Hepatic stellate cell (primary cell): Measurements from ENCODE around the gene CBR3.
"Not testable (repeated sequence)": the region's sequence is repeated elsewhere in the genome, so short reads cannot be mapped to it uniquely, and the experiment has no call there.

ENCODE experiments used
- DNase-seq: peaks from one replicate; pipeline ENCODE4 v3.0.0; 2011; ENCODE audit warnings: low spot score

Gene CBR3

DNA sequence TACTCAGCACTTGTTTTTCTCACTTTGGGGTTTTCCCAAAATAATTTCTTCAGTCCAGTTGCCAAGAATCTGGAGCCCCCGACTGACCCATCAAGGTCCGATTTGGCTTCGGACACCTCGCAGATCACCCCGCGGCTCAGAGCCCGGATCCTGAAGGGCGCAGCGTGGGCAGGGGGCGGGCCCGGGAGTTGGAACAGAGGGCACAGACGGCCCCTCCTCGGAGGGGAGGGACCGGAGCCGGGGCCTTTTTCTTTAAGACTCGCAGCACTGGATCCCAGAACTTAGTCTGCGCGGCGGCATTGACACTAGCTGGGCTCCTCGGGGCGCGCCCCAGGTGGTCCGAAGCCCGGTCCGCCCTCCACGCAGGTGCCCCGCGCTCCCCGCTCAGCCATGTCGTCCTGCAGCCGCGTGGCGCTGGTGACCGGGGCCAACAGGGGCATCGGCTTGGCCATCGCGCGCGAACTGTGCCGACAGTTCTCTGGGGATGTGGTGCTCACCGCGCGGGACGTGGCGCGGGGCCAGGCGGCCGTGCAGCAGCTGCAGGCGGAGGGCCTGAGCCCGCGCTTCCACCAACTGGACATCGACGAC lies at the start of gene CBR3:
CBR3 (plus strand) TSS at position 277 of the 588 bp plus-strand sequence; CDS start at position 391, 114 bp downstream.
- DNase-seq: peak; percentile 69

DNA sequence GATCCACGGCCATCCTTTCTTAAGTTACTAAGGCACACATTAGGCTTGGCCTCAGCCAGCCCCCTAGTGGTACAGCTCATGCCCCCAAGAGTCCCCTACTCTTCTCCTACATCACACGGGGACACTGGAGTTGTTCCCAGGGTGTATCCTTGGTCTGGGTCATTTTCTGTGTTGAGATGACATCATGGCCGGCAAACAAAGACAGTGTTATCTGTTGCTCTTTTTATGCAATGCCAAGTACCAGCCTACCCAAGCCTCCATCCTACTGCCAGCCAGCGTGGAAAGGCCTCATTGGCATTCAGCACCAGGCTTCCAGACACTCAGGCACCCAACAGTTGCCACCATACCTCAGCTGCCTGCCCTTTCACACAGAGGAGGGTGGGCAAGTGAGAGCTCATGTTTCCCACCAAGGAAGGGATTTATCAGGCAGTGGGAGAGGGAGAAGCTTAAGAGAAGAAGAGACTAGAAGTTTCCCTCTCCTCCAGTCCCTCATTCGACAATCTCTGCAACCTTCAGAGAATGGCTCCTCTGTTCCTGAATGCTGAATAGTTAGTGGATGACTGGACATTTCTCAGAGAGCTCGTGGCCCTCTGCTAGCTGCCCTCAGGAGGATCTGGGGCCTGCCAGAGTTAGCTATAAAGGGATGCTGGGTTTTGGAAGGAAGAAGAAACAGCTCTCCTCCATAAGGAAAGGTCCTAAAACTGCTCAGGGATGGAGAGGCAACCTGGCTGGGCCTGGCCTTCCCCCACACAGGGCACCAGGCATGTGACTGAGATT lies 47.3 kb upstream of the CBR3 start:
- no peak for DNase-seq

DNA sequence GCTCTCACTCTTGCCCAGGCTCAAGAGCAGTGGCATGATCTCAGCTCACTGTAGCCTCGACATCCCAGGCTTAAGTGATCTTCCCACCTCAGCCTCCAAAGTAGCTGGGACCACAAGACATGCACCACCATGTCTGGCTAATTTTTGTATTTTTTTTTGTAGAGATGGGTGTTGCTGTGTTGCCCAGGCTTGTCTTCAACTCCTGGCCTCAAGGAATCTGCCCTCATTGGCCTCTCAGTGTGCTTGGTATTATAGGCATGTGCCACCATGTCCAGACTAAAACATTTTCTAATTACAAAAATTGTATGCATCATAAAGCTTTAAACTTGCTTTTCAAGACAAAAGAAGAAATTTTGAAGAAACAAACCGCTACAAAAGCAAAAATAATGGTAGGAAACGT lies 44.9 kb upstream of the CBR3 start:
- no peak for DNase-seq

DNA sequence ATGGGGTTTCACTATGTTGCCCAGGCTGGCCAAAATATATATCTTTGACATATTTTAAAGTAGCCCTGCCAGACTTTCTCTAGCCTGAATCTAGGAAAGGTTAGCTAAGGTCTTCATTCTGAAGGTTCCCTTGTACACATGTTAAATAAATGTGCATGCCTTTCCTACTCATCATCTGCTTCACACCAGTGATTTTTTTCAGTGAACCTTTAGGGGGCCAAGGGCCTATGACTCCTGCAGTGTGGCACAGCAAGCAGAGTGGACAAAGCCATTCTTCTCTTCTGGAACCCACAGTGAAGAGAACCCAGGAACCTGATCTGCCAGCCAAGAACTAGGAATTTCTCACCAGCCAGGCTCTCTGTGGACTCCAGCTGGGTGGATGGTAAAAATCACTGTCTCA lies 42.2 kb upstream of the CBR3 start:
- no peak for DNase-seq

DNA sequence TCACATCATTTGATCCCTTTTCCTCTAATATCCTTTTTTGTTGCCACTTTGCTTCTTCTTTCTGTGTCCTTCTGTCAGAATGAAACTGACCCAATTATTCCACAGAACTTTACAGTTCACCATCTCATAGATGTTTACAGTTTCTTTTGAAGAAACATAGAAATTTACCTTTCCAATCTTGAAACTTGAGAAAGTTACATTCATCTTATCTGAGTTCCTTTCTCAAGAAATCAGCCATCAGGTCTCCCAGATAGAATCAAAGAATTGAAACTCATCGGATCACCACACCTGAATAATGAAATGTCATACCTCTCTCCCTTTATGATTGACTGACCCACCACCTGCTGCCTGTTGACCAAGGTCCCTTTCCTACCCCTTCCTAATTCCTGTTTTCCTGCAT lies 41.4 kb upstream of the CBR3 start:
- no peak for DNase-seq

DNA sequence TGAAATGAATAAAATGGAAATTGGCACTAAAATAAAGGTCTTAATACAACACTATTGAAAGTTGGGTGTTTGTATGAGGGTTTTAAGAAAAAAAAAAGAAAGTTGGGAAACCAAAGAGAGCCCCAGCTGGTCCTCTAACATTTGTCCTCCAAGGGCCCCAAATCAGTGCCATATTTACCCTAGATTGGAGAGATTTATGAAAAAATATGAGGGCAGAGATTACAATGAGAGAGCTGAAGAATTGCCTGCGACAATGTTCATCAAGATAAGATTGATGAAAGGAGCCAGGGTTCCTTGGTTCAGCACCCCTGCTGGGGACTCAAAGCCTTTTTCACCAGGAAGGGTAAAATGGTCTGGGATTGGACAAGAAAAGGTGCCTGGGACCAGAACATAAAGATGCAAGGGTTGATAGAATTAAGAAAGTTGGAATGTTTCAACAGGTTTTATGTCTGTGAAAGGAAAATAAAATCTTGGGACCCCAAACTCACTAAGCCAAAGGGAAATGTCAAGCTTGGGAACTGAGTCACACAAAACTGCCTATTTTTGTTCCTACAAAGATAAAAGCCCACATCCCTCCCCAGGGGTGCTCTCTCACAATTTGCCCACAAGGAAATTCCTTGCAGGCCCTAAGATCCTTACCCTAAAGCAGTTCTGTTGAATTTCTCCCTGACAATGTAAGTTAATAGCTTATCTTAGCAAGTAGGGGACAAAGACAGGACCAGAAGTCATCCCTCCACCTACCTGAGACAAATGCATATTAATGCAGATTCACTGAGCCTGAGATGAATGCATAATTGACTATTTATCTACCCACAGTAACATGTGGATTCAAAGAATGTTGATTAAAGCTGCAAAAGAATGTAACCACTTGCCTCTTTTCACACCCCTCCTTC lies 38.2 kb upstream of the CBR3 start:
- DNase-seq: no peak

DNA sequence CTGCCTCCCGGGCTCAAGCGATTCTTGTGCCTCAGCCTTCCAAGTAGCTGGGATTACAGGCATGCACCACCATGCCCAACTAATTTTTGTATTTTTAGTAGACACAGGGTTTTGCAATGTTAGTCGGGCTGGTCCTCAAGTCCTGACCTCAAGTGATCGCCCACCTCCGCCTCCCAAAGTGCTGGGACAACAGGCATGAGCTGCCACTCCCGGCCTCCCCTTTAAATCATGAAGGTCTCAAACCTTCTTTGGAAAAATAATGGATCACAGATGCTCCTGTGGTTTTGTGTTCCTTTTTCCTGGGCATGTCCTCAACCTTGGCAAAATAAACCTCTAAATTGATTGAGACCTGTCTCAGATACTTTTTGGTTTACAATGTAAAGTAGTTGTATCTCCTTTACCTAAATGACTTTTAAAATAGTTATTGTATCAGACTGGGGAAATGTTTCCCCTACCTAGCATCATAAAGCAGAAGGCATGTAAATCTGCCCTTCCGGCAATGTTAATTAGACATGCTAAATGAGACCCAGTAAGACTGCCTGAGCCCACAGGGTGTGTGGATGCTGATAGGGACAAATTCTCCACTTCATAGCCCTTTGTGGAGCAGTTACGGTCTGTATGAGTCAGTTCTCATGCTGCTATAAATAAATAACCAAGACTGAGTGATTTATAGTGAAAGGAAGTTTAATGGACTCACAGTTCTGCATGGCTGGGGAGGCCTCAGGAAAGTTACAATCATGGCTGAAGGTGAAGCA lies 37.3 kb upstream of the CBR3 start:
- DNase-seq: peak; percentile 13

DNA sequence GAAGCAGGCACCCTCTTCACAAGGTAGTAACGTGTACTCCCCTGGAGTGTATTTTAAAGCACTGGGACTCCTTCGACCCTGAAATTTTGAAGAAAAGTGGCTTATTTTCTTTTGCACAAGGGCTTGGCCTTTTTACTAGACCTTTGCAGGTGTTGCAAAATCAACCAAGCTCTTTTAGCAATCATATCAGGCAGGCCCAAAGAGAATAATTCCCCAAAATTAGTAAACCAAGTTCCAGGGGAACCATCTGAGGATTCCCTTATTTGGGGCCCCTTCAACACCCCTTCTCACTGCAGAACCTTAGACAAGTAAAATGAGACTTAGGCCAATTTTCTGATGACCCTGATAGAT lies 36.7 kb upstream of the CBR3 start:
- DNase-seq: no peak

DNA sequence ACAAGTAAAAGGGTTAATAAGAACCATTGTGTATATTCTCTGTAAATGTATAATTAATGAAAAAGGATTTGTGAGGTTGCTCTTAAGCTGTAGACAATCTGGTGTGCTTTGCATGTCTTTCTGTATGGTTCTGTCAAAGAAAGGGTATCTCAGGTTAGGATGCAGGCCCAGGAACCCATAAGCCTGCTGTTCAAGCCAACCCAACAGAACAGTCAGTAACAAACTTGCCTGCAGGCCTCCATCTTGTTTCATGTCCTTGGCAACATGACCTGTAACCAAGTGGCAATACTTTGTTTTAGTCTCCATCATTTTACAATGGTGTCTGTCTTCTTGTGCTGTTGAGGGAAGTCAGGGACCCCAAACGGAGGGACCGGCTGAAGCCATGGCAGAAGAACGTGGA lies 35.9 kb upstream of the CBR3 start:
- no peak for DNase-seq

DNA sequence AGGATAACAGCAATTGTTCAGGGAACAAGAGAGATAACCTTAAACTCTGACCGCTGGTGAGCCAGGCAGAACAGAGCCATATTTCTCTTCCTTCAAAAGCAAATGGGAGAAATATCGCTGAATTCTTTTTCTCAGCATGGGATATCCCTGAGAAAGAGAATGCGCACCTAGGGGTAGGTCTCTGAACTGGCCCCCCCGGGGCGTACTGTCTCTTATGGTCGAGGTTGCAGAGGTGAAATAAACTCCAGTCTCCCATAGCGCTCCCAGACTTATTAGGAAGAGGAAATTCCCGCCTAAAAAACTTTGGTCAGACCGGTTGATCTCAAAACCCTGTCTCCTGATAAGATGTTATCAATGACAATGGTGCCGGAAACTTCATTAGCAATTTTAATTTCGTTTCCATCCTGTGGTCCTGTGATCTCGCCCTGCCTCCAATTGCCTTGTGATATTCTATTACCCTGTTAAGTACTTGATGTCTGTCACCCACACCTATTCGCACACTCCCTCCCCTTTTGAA lies 35.1 kb upstream of the CBR3 start:
- DNase-seq: not testable (repeated sequence)

DNA sequence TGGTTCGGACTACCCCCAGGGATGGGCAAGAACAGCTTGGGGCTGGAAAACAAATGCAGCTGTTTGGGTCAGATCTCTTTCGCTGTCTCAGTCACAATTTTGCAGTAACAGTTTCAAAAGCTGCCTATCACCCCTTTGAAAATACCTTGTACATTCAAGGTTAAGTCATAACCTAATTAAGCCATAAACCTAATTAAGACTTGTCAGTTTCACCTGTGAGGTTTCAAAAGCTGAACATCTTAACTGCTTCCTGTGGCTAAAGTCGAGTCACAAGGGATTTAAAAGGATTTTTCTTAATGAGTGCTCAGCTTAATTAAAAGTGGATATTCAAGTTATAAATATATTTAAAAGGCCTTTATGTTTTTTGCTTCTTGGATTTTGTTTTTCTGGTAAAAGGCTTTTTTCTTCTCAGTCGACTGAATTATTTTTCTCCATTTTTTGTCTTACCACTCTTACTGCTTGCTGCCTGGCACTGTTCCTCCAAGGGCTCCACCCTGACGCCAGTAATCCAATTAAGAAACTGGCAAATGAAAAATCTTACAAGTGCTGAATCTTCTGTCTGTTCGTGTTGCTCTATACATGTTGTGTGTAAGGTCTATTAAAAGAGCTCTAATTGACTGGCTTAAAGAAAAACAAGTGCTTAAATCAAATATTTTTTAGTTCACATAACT lies 33.8 kb upstream of the CBR3 start:
- no peak for DNase-seq

DNA sequence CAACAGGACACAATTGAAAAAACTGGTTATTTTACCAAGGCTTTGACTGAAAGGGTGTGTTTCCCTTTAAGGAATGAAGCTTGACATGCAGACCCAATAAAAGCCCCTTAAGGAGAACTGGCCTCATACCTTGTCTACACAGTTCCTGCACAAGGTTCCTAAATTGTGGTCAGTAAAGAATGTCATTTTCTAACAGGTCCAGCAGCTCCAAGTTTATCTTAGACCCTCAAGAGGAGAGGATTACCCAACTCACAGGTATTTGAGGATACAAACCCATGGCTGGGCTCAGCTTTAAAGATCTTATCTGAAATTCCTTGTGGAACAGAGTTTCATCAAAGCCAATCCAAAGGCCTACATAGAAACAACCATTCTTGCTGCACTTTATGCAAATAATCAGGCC lies 31.4 kb upstream of the CBR3 start:
- DNase-seq: no peak

DNA sequence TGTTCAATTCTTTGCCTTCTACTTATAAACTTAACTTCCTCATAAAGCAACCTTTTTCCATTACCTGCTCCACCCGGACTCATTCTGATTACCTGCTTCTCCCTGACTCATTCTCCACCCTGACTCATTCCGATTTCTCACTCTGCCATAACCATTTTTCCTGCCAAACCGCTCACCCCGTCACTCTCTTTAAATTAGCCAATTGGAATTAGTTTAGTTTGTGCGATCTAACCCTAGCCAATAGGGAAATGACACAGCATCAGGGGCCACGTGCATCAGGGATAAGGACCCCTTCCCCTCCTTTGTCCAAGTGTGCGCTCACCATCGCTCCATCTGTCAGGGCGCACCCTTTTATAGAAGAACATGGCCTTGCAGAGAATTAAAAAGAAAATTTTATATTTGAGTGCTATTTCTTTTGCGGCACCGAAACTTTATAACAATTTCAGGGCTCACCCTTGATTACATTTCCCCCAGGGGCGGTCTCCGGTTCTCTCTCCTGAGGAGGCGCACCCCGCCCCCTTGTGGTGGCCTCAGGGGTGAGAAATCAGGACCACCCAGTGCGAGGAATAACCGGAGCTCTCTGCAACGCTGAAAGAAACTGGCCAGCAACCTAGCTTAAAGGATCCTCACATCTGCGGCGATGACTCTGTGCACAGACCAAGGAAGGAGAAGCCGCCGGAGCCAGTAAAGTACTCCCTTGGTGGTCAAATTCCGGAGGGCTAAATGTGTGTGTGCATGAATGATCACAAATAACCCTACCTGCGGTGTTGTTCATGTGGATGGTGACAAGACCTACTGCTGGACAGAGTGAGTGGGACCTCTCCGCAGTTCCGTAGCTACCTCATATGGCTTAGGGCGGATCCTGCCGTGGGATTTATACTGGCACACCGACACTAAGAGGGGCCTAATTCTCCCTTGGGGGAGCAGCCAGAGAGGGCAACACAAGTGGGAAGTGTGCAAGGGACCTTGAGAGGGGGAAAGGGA lies 30.3 kb upstream of the CBR3 start:
- DNase-seq: no peak

DNA sequence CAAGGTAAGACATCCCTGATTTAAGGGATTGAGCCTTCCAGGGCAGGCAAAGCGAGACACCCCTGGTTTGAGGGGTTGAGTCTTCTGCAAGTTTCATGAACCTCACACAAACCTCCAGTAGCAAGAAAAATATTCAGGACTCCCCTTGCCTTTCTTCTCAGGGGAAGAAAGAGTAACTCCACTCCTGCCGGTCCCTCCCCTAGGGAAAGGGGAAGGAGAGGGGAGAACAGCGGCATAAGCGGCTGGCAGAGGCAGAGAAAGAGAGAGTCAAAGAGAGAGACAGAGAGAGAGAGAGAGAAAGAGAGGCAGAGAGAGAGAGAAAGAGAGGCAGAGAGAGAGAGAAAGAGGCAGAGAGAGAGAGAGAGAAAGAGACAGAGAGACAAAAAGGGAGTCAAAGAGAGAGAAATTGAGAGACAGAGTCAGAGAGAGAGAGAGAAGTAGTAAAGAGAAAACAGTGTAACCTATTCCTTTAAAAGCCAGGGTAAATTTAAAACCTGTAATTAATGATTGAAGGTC lies 29.5 kb upstream of the CBR3 start:
- no peak for DNase-seq

DNA sequence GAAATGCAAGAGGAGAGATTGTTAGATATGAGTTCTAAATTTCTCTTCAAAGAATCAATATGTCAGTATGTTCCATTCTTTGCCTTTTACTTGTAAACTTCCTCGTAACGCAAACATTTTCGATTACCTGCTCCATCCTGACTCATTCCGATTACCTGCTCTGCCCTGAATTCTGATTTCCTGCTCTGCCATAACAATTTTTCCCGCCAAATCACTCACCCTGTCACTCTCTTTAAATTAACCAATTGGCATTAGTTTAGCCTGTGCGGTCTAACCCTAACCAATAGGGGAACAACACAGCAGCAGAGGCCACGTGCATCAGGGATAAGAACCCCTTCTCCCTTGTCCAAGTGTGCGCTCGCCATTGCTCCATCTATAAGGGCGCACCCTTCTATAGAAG lies 25.0 kb upstream of the CBR3 start:
- no peak for DNase-seq

DNA sequence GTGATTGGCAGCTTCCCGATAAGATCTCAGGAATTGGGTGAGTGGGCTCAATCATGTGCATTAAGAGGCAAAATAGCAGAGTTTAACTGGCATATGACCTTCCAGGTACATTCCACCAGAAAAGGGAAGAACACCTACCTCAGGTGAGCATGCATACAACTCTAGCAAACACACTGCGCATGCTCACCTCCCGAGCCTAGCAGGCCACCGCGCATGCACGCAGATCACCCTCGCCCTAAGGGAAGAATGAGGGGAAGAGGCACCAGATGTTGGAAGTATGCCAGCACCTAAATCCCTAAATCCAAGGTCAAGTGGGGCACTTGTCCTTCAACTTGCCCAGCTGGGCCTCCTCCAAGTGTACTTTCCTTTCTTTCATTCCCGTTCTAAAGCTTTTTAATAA lies 23.6 kb upstream of the CBR3 start:
- DNase-seq: no peak

DNA sequence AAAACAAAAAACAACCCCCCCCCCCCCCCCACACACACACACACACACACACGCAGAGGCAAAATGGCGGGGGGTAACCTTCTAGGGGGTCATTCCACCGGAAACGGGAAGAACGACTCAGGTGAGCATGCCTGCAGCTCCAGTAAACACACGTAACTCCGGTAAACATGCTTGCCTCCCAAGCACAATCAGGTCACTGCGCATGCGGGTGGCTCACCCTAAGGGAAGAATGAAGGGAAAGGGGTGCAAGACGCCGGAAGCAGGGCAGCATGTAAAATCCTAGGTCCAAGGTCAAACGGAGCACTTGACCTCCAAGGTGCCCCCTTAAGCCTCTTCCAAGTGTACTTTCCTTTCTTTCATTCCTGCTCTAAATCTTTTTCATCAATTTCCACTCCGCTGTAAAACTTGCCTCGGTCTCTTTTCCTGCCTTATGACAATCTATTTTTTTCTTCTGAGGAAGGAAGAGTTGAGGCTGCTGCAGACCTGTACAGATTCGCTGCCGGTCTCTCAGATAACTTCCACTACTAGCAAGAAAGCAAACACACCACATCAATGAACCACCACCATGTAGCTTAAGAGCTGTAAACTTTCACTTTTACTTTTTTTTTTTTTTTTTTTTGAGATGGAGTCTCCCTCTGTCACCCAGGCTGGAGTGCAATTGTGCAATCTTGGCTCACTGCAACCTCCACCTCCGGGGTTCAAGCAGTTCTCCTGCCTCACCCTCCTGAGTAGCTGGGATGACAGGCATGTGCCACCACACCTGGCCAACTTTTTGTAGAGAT lies 21.0 kb upstream of the CBR3 start:
- DNase-seq: no peak

DNA sequence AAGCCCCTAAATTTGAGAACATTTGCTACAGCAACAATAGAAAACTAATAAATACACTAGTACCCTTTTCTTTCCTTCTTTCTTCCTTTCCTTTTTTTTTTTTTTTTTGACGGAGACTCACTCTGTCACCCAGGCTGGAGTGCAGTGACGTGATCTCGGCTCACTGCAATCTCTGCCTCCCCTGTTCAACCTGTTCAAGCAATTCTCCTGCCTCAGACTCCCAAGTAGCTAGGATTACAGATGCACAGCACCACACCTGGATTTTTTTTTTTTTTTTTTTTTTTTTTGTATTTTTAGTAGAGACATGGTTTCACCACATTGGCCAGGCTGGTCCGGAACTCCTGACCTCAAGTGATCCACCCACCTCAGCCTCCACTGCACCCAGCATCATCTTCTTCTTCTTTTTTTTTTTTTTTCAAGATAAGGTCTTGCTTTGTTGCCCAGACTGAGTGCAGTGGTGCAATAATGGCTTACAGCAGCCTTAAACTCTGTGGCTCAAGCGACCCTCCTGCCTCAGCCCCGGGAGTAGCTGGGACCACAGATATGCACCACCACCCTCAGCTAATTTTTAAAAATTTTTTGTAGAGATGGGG lies 19.6 kb upstream of the CBR3 start:
- DNase-seq: no peak

DNA sequence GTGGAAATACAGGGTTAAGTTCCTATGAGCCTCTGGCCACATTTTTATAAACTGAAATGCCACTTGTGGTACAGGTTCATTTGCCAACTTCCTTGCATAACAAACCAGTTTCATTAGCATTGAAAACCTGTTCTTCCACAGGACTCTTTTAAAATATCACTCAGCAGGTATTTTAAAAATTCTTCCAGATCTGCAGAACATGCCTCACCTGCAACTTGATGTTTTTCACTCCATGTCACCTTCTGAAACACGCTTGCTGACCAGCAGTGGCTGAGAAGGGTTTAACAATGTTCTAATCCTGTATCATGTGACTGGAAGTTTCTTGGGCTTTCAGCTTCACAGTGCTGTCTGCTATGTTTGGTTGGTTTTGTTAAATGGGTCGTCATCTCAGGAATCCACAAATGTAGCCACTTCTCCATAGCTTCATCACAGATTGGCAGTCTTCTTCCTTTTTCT lies 17.6 kb upstream of the CBR3 start:
- no peak for DNase-seq
